NCI-H2107 treated with DMSO at 0.1 percent for 48 hours (cell line): Measurements from ENCODE around the gene ZNF793.

ENCODE experiments used
- DNase-seq: peaks from one replicate; lab custom pipeline; 2025; ENCODE audit not compliant: unreplicated experiment; lab: John Stamatoyannopoulos, UW

The ZNF793 gene

GRCh38 chr19:37564624-37565369 is 58.1 kb downstream of the ZNF793 start:
- no peak for DNase-seq

GRCh38 chr19:37565370-37565669 is 58.6 kb downstream of the ZNF793 start:
- no peak for DNase-seq

- DNase-seq: no peak
These were observed 65.5 kb downstream of the ZNF793 start for GRCh38 chr19:37572203-37572602.

GRCh38 chr19:37583340-37583739 is 76.6 kb downstream of the ZNF793 start:
- no peak for DNase-seq
